PC-3 (cell line): Measurements from ENCODE around the gene DOCK4.

Experiments used
- EZH2 ChIP-seq: fragments of 300-600 bp; sonication (generic); IDR thresholded peaks from one replicate; pipeline ENCODE4 v1.6.1; 2017; ENCODE audit warnings: antibody characterized with exemption, mild to moderate bottlenecking, low read length; ENCODE audit not compliant: unreplicated experiment
- EZH2phosphoT487 ChIP-seq: fragments of 300-600 bp; sonication (generic); IDR thresholded peaks from 2 replicates; pipeline ENCODE4 v1.6.1; 2018; ENCODE audit warnings: mild to moderate bottlenecking, antibody characterized with exemption, low read length, borderline replicate concordance
- TF ChIP-seq, protein P1 (sequence below): fragments of 300-600 bp; sonication (generic); conservative IDR thresholded peaks from 2 replicates; pipeline ENCODE4 v1.5.1; 2017; ENCODE audit warnings: antibody characterized with exemption, low read depth, mild to moderate bottlenecking, low read length

DNA sequence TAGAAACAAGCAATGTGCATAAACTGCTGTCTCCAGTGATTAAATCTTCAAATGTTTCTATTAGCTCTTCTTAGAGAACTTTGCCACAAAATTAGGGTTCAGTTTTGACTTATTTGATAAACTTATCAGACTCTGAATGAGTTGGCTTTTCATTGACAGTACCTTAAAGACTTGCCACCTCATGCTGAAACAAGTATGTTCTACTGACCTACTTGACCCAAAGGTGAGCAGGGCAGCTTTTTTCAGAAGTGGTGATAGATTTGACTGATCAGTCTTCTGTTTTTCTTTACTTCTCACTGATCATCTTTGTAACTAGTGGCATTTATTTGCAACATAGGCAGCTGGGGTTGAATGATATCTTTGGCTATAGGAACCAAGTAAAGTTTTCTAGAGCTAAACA, 8.1 kb upstream of the DOCK4 start:
- TF ChIP-seq, protein P1, sequence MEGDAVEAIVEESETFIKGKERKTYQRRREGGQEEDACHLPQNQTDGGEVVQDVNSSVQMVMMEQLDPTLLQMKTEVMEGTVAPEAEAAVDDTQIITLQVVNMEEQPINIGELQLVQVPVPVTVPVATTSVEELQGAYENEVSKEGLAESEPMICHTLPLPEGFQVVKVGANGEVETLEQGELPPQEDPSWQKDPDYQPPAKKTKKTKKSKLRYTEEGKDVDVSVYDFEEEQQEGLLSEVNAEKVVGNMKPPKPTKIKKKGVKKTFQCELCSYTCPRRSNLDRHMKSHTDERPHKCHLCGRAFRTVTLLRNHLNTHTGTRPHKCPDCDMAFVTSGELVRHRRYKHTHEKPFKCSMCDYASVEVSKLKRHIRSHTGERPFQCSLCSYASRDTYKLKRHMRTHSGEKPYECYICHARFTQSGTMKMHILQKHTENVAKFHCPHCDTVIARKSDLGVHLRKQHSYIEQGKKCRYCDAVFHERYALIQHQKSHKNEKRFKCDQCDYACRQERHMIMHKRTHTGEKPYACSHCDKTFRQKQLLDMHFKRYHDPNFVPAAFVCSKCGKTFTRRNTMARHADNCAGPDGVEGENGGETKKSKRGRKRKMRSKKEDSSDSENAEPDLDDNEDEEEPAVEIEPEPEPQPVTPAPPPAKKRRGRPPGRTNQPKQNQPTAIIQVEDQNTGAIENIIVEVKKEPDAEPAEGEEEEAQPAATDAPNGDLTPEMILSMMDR, result no peak
- no peak for TF ChIP-seq EZH2
- TF ChIP-seq EZH2phosphoT487, result no peak
